Type B pancreatic cell (in vitro differentiated cells): ENCODE data around the gene PUSL1. TPM values are rescaled to one million over a fixed set of nuclear protein-coding genes. Genes with fewer than 3 reads are reported as not detected.

Experiments
- DNase-seq: peaks from one replicate; pipeline ENCODE4 v3.0.0; 2021; ENCODE audit warnings: mixed read lengths; ENCODE audit not compliant: unreplicated experiment; ENCODE audit errors: extremely low spot score
- H3K27ac Mint-ChIP-seq: 2 replicates; pipeline ENCODE4 v1.8.0; 2021; ENCODE audit warnings: mild to moderate bottlenecking, mixed read lengths
- H3K27me3 Mint-ChIP-seq: 2 replicates; pipeline ENCODE4 v1.8.0; 2021; ENCODE audit warnings: mixed read lengths
- H3K36me3 Mint-ChIP-seq: 2 replicates; pipeline ENCODE4 v1.8.0; 2021; ENCODE audit warnings: mixed read lengths
- H3K4me1 Mint-ChIP-seq: one replicate; pipeline ENCODE4 v1.8.0; 2021; ENCODE audit warnings: mixed read lengths; ENCODE audit not compliant: unreplicated experiment
- H3K4me3 Mint-ChIP-seq: 2 replicates; pipeline ENCODE4 v1.8.0; 2021; ENCODE audit warnings: mild to moderate bottlenecking, mixed read lengths
- H3K9me3 Mint-ChIP-seq: 2 replicates; pipeline ENCODE4 v1.8.0; 2021; ENCODE audit warnings: mixed read lengths
- CTCF ChIP-seq: fragments of 200-600 bp; sonication (generic); conservative IDR thresholded peaks from 2 replicates; pipeline ENCODE4 v1.5.0; 2021; ENCODE audit warnings: antibody characterized with exemption, mild to moderate bottlenecking
- total RNA-seq: library from RNA; stranded (reverse); gene quantifications from 2 replicates; pipeline ENCODE4 v1.2.1, GENCODE V29; 2021; ENCODE audit warnings: low replicate concordance

PUSL1 gene
- total RNA-seq, 1 donor from 2014 or later: 20.4 TPM

GRCh38 chr1:1336446-1336845, 28.0 kb downstream of the PUSL1 start:
- Mint-ChIP-seq H3K9me3 (no peaks in the 10 kb centered on the region), H3K27me3 (no peaks in the 10 kb centered on the region), H3K4me3 (no peak overlapping the region), H3K27ac (no peak overlapping the region), H3K36me3 (peaks cover 10% of the 10 kb centered on the region), H3K4me1 (no peaks in the 10 kb centered on the region)
- no peak for TF ChIP-seq CTCF
- no peak for DNase-seq

GRCh38 chr1:1336931-1337792, 28.8 kb downstream of the PUSL1 start:
- TF ChIP-seq CTCF: no peak
- Mint-ChIP-seq H3K27me3 (no peaks in the 10 kb centered on the region), H3K27ac (no peak overlapping the region), H3K9me3 (no peaks in the 10 kb centered on the region), H3K4me3 (no peak overlapping the region), H3K4me1 (no peaks in the 10 kb centered on the region), H3K36me3 (peaks cover 10% of the 10 kb centered on the region)
- DNase-seq: no peak

GRCh38 chr1:1337793-1338147, 29.4 kb downstream of the PUSL1 start:
- no peak overlapping the region for H3K27ac Mint-ChIP-seq
- no peak for TF ChIP-seq CTCF
- no peaks in the 10 kb centered on the region for H3K9me3 Mint-ChIP-seq
- no peak for DNase-seq
- H3K4me3 Mint-ChIP-seq: no peak overlapping the region
- peaks cover 10% of the 10 kb centered on the region for H3K36me3 Mint-ChIP-seq
- no peaks in the 10 kb centered on the region for H3K4me1 Mint-ChIP-seq
- no peaks in the 10 kb centered on the region for H3K27me3 Mint-ChIP-seq

- H3K9me3 Mint-ChIP-seq: no peaks in the 10 kb centered on the region
- no peak for TF ChIP-seq CTCF
- no peak overlapping the region for H3K4me3 Mint-ChIP-seq
- no peak overlapping the region for H3K27ac Mint-ChIP-seq
- peaks cover 10% of the 10 kb centered on the region for H3K36me3 Mint-ChIP-seq
- H3K4me1 Mint-ChIP-seq: no peaks in the 10 kb centered on the region
- H3K27me3 Mint-ChIP-seq: no peaks in the 10 kb centered on the region
- DNase-seq: no peak
Measured at GRCh38 chr1:1338278-1338677, 29.9 kb downstream of the PUSL1 start.

- no peak for TF ChIP-seq CTCF
- DNase-seq: no peak
- no peaks in the 10 kb centered on the region for H3K27me3 Mint-ChIP-seq
- no peaks in the 10 kb centered on the region for H3K9me3 Mint-ChIP-seq
- H3K27ac Mint-ChIP-seq: no peak overlapping the region
- no peak overlapping the region for H3K4me3 Mint-ChIP-seq
- H3K4me1 Mint-ChIP-seq: no peaks in the 10 kb centered on the region
- peaks cover 10% of the 10 kb centered on the region for H3K36me3 Mint-ChIP-seq
Measured at GRCh38 chr1:1340185-1340584, 31.8 kb downstream of the PUSL1 start.
